HCT116 (cell line): ENCODE results near the gene PDSS2. TPM values are rescaled to one million over a fixed set of nuclear protein-coding genes. Genes with fewer than 3 reads are reported as not detected.

ENCODE experiments used
- ATAC-seq: fragments of 200-7000 bp; cut with Tn5 transposase; 2 replicates; pipeline ENCODE4 v1.9.1; 2020; ENCODE audit warnings: mild to moderate bottlenecking, moderate library complexity
- BruUV-seq: library from RNA; stranded (reverse); fragments of 400-500 nt; replicated peaks from 2 replicates; lab custom pipeline; 2021; lab: Mats Ljungman, UMichigan
- CTCF ChIA-PET: fragments of 300-600 bp; sonication (Branson Sonifier 250); formaldehyde crosslinking; loops from one replicate; lab custom pipeline; 2021; ENCODE audit warnings: antibody characterized with exemption; lab: Charles Lee
- POLR2A ChIA-PET: fragments of 300-600, 350-600 bp; sonication (Branson Sonifier 250); formaldehyde crosslinking; loops from one replicate; lab custom pipeline; 2021; ENCODE audit warnings: antibody characterized with exemption; lab: Charles Lee
- RAD21 ChIA-PET, 2 experiments: fragments of 300-600 bp; sonication (Branson Sonifier 250); formaldehyde crosslinking; loops; one replicate each; lab custom pipeline; 2023; ENCODE audit warnings: low total read pairs in 2 of 2; ENCODE audit not compliant: uncharacterized antibody in 2 of 2, unreplicated experiment in 2 of 2, low non-redundant PET in 1 of 2; lab: Charles Lee
- DNase-seq: peaks from one replicate; pipeline ENCODE4 v3.0.0-alpha.2; 2010; ENCODE audit warnings: low read depth, low spot score
- H2AFZ ChIP-seq: fragments of 200-600 bp; shearing (Covaris generic), sonication (generic); 2 replicates; pipeline ENCODE4 v1.6.1; 2017; ENCODE audit warnings: low read depth, mixed run types, mixed read lengths, antibody characterized with exemption, low read length; ENCODE audit not compliant: poor library complexity, severe bottlenecking
- H3K27ac ChIP-seq: 2 replicates; pipeline ENCODE4 v1.5.1; 2012; ENCODE audit warnings: low read depth, low read length
- H3K27me3 ChIP-seq: fragments of 200-600 bp; sonication (generic); 2 replicates; pipeline ENCODE4 v1.6.1; 2016; ENCODE audit warnings: mixed run types, low read length, mixed read lengths; ENCODE audit not compliant: insufficient read depth
- H3K36me3 ChIP-seq, 2 experiments: fragments of 200-500 bp in 1 of 2; fragments of 200-600 bp in 1 of 2; sonication (Bioruptor generic) in 1 of 2; sonication (generic) in 1 of 2; 2 replicates each; pipeline versions ENCODE4 v1.5.1 to v1.6.1; 2014 to 2016; ENCODE audit warnings: low read length in 2 of 2, inconsistent platforms in 1 of 2, mixed read lengths in 1 of 2, mixed run types in 1 of 2; ENCODE audit not compliant: insufficient read depth in 2 of 2, control insufficient read depth in 1 of 2
- H3K4me1 ChIP-seq, 2 experiments: fragments of 200-600 bp in 1 of 2; sonication (generic) in 1 of 2; 2 replicates each; pipeline versions ENCODE4 v1.5.1 to v1.6.1; 2012 to 2017; ENCODE audit warnings: low read length in 2 of 2, inconsistent platforms in 1 of 2, mild to moderate bottlenecking in 1 of 2, mixed read lengths in 1 of 2, mixed run types in 1 of 2, moderate library complexity in 1 of 2; ENCODE audit not compliant: insufficient read depth in 2 of 2, control insufficient read depth in 1 of 2
- H3K4me2 ChIP-seq: fragments of 200-600 bp; sonication (generic); 2 replicates; pipeline ENCODE4 v1.6.1; 2017; ENCODE audit warnings: mixed run types, low read length, mixed read lengths
- H3K4me3 ChIP-seq, 2 experiments: fragments of 200-600 bp in 1 of 2; sonication (generic) in 1 of 2; replicated peaks in 1 of 2; 2 replicates each; pipeline ENCODE4 v1.5.1; 2011 to 2016; ENCODE audit warnings: low read length in 2 of 2, control low read depth in 1 of 2, low read depth in 1 of 2, mild to moderate bottlenecking in 1 of 2, mixed read lengths in 1 of 2, mixed run types in 1 of 2
- H3K79me2 ChIP-seq: fragments of 200-600 bp; sonication (generic); 2 replicates; pipeline ENCODE4 v1.6.1; 2017; ENCODE audit warnings: mild to moderate bottlenecking, mixed run types, low read length, moderate library complexity, mixed read lengths; ENCODE audit not compliant: insufficient read depth
- H3K9ac ChIP-seq: fragments of 200-600 bp; sonication (generic); 2 replicates; pipeline ENCODE4 v1.6.1; 2016; ENCODE audit warnings: low read length, mixed read lengths
- H3K9me2 ChIP-seq: fragments of 200-600 bp; sonication (generic), shearing (Covaris generic); 2 replicates; pipeline ENCODE4 v1.6.1; 2017; ENCODE audit warnings: mixed run types, mild to moderate bottlenecking, moderate library complexity; ENCODE audit not compliant: insufficient read depth
- H3K9me3 ChIP-seq, 2 experiments: fragments of 200-500 bp in 1 of 2; fragments of 200-600 bp in 1 of 2; sonication (Bioruptor generic) in 1 of 2; sonication (generic) in 1 of 2; 2 replicates each; pipeline ENCODE4 v1.6.1; 2014 to 2017; ENCODE audit warnings: low read length in 2 of 2, mixed read lengths in 2 of 2, inconsistent platforms in 1 of 2, low read depth in 1 of 2, mild to moderate bottlenecking in 1 of 2, mixed run types in 1 of 2, moderate library complexity in 1 of 2; ENCODE audit not compliant: control insufficient read depth in 1 of 2, insufficient read depth in 1 of 2
- H4K20me1 ChIP-seq: fragments of 200-600 bp; sonication (generic), shearing (Covaris generic); 2 replicates; pipeline ENCODE4 v1.6.1; 2017; ENCODE audit warnings: mixed run types, mild to moderate bottlenecking, moderate library complexity; ENCODE audit not compliant: insufficient read depth
- ATF3 ChIP-seq: IDR thresholded peaks from 2 replicates; pipeline ENCODE4 v1.6.1; 2012
- CBX3 ChIP-seq: IDR thresholded peaks from 2 replicates; pipeline ENCODE4 v1.6.1; 2012; ENCODE audit warnings: low read depth
- CEBPB ChIP-seq: IDR thresholded peaks from 2 replicates; pipeline ENCODE4 v1.6.1; 2012; ENCODE audit warnings: low read depth
- CTCF ChIP-seq, 3 experiments: fragments of 200-600 bp in 1 of 3; sonication (generic) in 1 of 3; IDR thresholded peaks in 2 of 3; conservative IDR thresholded peaks in 1 of 3; 2 replicates each; pipeline ENCODE4 v1.5.1; 2012 to 2017; ENCODE audit warnings: low read depth in 2 of 3, low read length in 2 of 3, antibody characterized with exemption in 1 of 3, borderline replicate concordance in 1 of 3, control low read depth in 1 of 3, mild to moderate bottlenecking in 1 of 3, mixed read lengths in 1 of 3, mixed run types in 1 of 3, moderate library complexity in 1 of 3; ENCODE audit not compliant: insufficient read depth in 1 of 3
- ELF1 ChIP-seq: IDR thresholded peaks from 2 replicates; pipeline ENCODE4 v1.6.1; 2012; ENCODE audit warnings: low read depth, borderline replicate concordance
- EZH2phosphoT487 ChIP-seq: fragments of 200-600 bp; IDR thresholded peaks from 2 replicates; pipeline ENCODE4 v1.6.1; 2018; ENCODE audit warnings: antibody characterized with exemption, borderline replicate concordance
- FOSL1 ChIP-seq: IDR thresholded peaks from 2 replicates; pipeline ENCODE4 v1.6.1; 2012; ENCODE audit warnings: low read depth
- JUND ChIP-seq: IDR thresholded peaks from 2 replicates; pipeline ENCODE4 v1.6.1; 2012
- MAX ChIP-seq: IDR thresholded peaks from 2 replicates; pipeline ENCODE4 v1.6.1; 2012
- POLR2A ChIP-seq: IDR thresholded peaks from 2 replicates; pipeline ENCODE4 v1.7.0; 2011; ENCODE audit warnings: borderline replicate concordance; ENCODE audit not compliant: insufficient read depth, insufficient read length; ENCODE audit errors: extremely low read depth
- RAD21 ChIP-seq: IDR thresholded peaks from 2 replicates; pipeline ENCODE4 v1.6.1; 2012; ENCODE audit warnings: low read depth, mild to moderate bottlenecking
- REST ChIP-seq: IDR thresholded peaks from 2 replicates; pipeline ENCODE4 v1.6.1; 2012; ENCODE audit warnings: low read depth
- SIN3A ChIP-seq: IDR thresholded peaks from 2 replicates; pipeline ENCODE4 v1.6.1; 2012; ENCODE audit warnings: low read depth
- SP1 ChIP-seq: IDR thresholded peaks from 2 replicates; pipeline ENCODE4 v1.6.1; 2012; ENCODE audit warnings: low read depth
- ZFX ChIP-seq: fragments of 450-650 bp; IDR thresholded peaks from 2 replicates; pipeline ENCODE4 v1.6.1; 2017
- ZNF274 ChIP-seq: fragments of 200-500 bp; sonication (Bioruptor generic); IDR thresholded peaks from 2 replicates; pipeline ENCODE4 v1.6.1; 2014; ENCODE audit warnings: mild to moderate bottlenecking, low read depth, low read length, inconsistent platforms
- intact Hi-C: fragments of 100-400 bp; cut with micrococcal nuclease; formaldehyde crosslinking; loops from 2 replicates; pipeline ENCODE4 v1.10.0; 2022
- total RNA-seq: library from RNA; stranded (reverse); gene quantifications from one replicate; pipeline ENCODE4 v1.2.1, GENCODE V29; 2021; ENCODE audit not compliant: unreplicated experiment

Gene PDSS2
- total RNA-seq, 1 experiment from 2014 or later: 12.2 TPM

- CTCF ChIA-PET: no interaction called here
- intact Hi-C loops: no loop called here
- H4K20me1 ChIP-seq: no peaks in the 10 kb centered on the region
- DNase-seq (no peak), ATAC-seq (no peak)
- H3K9me3 ChIP-seq: no peaks in the 10 kb centered on the region
- H3K9ac ChIP-seq: no peak overlapping the region
- no peaks in the 10 kb centered on the region for H3K27me3 ChIP-seq
- POLR2A ChIA-PET: no interaction called here
- no peak for TF ChIP-seq JUND
- no peak for TF ChIP-seq CBX3
- TF ChIP-seq ZFX: no peak
- no peak for TF ChIP-seq REST
- no peak for TF ChIP-seq MAX
- no peak for TF ChIP-seq RAD21
- TF ChIP-seq EZH2phosphoT487: no peak
- TF ChIP-seq ATF3: no peak
- TF ChIP-seq SIN3A: no peak
- no peak for TF ChIP-seq CTCF (IDR thresholded peaks at IDR 0.05 in 2 of 3, conservative IDR thresholded peaks at IDR 0.05 in 1 of 3; ENCODE audit: borderline replicate concordance in 1 of 3, insufficient read depth in 1 of 3, low read depth in 2 of 3, low read length in 2 of 3)
- no peak for TF ChIP-seq SP1
- TF ChIP-seq POLR2A: no peak
- no peak for TF ChIP-seq ZNF274
- no peak for TF ChIP-seq FOSL1
- TF ChIP-seq CEBPB: no peak
- no peak for TF ChIP-seq ELF1
- no peaks in the 10 kb centered on the region for H3K36me3 ChIP-seq
- H2AFZ ChIP-seq: no peak overlapping the region
- H3K4me1 ChIP-seq: no peaks in the 10 kb centered on the region
- H3K4me2 ChIP-seq: no peak overlapping the region
- no peaks in the 10 kb centered on the region for H3K79me2 ChIP-seq
- H3K27ac ChIP-seq: no peak overlapping the region
- no TSS peak for BruUV-seq
- H3K9me2 ChIP-seq: 0 out of 2 replicates have a peak, but pooled peaks cover 4% of the 10 kb centered on the region
- no peak overlapping the region for H3K4me3 ChIP-seq
- RAD21 ChIA-PET: no interaction called here
Measured at GRCh38 chr6:107264357-107264840, 195.0 kb downstream of the PDSS2 start.
